Omental fat pad (tissue), 4 donors: ENCODE results near the gene ST3GAL3. TPM values are rescaled to one million over a fixed set of nuclear protein-coding genes. Genes with fewer than 3 reads are reported as not detected.

Experiments used
- ATAC-seq: fragments of 150-250 bp; one replicate; pipeline ENCODE4 v1.9.1; 2016; ENCODE audit warnings: mild to moderate bottlenecking, moderate library complexity; ENCODE audit not compliant: low FRiP score
- DNase-seq: peaks from one replicate; pipeline ENCODE4 v3.0.0-alpha.2; 2019; ENCODE audit warnings: low spot score
- total RNA-seq, 4 donors: library from RNA; depleted of rRNA; stranded (reverse); fragments of >200 nt; gene quantifications; one replicate each; pipeline ENCODE4 v1.1.0, GENCODE V29; 2016
- TF ChIP-seq, protein P1 (sequence below), 3 donors: fragments of 450-650 bp; IDR thresholded peaks; one replicate each; pipeline ENCODE4 v1.5.1; 2016 to 2017; ENCODE audit warnings: antibody characterized with exemption in 3 of 3, mild to moderate bottlenecking in 3 of 3, moderate library complexity in 2 of 3

Gene ST3GAL3
- total RNA-seq, 4 donors from 2014 or later = 13.4 to 23.9 (median 20.1) TPM

- ATAC-seq (no peak), DNase-seq (no peak)
- TF ChIP-seq, protein P1, sequence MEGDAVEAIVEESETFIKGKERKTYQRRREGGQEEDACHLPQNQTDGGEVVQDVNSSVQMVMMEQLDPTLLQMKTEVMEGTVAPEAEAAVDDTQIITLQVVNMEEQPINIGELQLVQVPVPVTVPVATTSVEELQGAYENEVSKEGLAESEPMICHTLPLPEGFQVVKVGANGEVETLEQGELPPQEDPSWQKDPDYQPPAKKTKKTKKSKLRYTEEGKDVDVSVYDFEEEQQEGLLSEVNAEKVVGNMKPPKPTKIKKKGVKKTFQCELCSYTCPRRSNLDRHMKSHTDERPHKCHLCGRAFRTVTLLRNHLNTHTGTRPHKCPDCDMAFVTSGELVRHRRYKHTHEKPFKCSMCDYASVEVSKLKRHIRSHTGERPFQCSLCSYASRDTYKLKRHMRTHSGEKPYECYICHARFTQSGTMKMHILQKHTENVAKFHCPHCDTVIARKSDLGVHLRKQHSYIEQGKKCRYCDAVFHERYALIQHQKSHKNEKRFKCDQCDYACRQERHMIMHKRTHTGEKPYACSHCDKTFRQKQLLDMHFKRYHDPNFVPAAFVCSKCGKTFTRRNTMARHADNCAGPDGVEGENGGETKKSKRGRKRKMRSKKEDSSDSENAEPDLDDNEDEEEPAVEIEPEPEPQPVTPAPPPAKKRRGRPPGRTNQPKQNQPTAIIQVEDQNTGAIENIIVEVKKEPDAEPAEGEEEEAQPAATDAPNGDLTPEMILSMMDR (IDR thresholded peaks at IDR 0.05) = no peak
Observed at GRCh38 chr1:43913051-43913501, 205.7 kb downstream of the ST3GAL3 start.

- DNase-seq (no peak), ATAC-seq (no peak)
- TF ChIP-seq, protein P1 (IDR thresholded peaks at IDR 0.05) = no peak
Observed at GRCh38 chr1:43913666-43914360, 206.5 kb downstream of the ST3GAL3 start.

DNA sequence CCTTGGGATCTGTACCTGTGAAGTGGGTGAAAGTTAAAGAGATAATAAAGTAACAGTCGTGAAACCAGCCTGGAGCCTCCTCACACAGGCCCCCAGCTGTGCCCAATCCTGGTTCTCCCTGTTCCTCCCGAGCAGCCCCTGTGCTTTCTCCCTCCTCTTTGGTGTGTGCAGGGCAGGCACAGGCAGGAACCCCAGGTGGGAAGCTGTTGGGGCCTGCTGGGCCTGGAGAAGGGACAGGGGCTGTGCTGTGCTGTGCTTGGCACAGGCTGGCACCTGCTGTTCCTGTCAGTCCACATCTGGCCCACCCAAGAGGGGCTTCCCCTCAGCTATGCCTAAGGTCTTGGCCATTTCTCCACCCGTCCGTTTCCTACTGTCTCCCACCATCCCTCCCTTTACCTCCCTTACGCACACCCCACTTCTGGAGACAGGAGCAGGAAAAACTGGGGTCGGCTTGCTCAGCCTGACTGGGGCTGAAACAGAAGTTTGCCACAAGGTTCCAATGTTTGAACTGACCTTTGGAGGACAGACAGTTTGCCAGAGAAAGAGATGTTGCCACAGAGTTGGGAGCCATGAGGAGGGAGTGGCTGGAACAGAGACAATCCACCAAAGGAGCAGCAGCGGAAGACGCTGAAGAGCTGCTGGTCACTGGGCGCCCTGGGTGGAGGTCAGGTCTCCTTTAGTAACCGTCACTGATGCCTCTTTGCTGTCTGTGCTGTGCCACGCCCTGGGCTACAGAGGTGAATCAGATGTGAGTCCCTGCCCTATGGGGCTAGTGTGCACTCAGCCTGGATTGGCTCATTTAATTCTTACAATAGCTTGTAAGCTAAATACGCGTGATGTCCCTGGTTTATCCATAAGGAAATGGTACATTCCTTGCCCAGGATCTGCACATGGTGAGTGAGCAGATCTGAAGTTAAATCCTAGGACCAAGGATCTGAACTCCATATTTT is 207.5 kb downstream of the ST3GAL3 start:
- ATAC-seq (no peak), DNase-seq (no peak)
- TF ChIP-seq, protein P1 (IDR thresholded peaks at IDR 0.05) = no peak

DNA sequence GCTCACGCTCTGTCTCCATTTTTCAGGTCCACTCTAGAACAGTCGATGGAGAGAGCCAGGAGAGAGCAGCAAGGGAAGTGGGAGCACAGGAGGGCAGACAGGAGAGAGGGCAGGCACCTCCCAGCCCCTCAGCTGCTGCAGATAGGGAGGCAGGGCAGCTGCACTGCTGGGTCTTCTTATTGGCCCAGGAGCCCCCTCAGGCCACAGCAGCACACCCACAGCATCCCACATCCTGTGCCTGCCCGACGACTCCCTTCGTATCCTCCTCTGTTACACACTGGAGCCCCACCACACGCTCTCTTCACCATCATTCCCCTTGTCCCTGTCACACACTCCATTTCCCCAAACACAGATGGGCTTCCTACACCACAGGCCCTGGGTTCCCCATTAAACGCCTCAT is 212.6 kb downstream of the ST3GAL3 start:
- ATAC-seq = no peak
- no peak for DNase-seq
- TF ChIP-seq, protein P1 (IDR thresholded peaks at IDR 0.05) = no peak

DNA sequence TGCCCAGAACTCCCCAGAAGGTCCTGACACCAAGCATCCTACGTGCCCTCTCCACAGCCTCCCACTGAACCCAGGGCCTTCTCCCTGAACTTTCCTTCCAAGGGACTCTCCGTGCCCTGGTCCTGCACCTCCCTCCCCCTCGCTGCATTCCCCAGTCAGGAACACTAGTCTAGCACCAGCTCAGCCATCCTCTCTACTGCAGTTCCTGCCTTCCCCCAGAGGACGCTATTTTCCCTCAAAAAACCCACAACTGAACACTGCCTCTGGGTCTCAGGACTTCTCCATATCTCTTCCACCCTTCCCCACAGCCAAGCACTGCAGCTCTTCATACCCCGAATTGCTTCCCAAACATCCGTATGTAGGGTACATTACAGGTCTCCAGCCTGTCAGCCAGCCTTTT is 213.7 kb downstream of the ST3GAL3 start:
- DNase-seq = no peak
- TF ChIP-seq, protein P1 (IDR thresholded peaks at IDR 0.05) = no peak
- no peak for ATAC-seq

DNA sequence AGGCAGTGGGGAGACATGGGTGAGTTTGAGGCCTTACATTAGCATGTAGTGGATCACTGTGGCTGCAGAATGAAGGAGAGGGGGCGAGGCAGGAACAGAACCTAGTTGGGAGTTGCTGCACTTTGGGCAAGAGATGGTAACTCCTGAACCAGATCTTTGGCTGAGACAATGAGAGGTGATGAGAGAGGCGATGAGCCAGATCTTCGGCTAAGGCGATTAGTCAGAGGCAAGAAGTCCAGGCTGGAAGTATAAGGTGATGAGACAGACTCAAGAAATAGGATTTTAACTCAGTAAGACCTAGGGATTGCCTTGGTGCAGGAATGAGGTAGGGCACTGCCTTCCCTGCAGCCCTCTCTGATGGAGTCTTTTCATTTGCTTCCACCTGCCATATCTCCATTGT is 217.2 kb downstream of the ST3GAL3 start:
- no peak for ATAC-seq

More for the DNA sequence above, 217.2 kb downstream of the ST3GAL3 start:
- DNase-seq = no peak
- TF ChIP-seq, protein P1 (IDR thresholded peaks at IDR 0.05) = no peak
